HFF-Myc (cell line): ENCODE results near the gene CDH23.

ENCODE experiments used
- DNase-seq: peaks from one replicate; pipeline ENCODE4 v3.0.0-alpha.2; 2011; ENCODE audit warnings: low read depth; ENCODE audit errors: extremely low read depth
- H3K4me3 ChIP-seq: replicated peaks from 2 replicates; pipeline ENCODE4 v1.5.1; 2011; ENCODE audit warnings: low read depth, mild to moderate bottlenecking, control low read depth, low read length
- CTCF ChIP-seq: IDR thresholded peaks from 2 replicates; pipeline ENCODE4 v1.5.1; 2012; ENCODE audit warnings: mild to moderate bottlenecking, low read depth, low read length, control low read depth; ENCODE audit errors: missing control alignments

Gene CDH23

DNA sequence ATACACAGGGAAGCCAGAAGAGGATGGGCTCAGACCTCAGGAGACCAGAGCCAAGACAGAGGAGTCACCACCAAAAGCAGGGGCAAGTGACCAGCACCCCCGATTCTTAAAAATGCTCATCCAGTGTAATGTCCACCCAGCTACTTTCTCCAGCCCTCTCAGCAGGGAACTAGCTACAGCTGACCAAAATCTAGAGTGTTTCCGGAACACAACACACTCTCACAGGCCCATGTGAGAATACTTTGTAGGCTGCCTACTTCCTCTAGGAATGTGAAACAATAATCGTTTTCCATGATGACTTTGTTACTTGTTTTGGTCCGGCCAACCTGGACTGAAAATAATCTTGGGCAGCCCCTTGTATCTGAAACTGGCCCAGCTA is 439.9 kb downstream of the CDH23 start:
- no peak for DNase-seq
- H3K4me3 ChIP-seq = no peak overlapping the region
- no peak for TF ChIP-seq CTCF

DNA sequence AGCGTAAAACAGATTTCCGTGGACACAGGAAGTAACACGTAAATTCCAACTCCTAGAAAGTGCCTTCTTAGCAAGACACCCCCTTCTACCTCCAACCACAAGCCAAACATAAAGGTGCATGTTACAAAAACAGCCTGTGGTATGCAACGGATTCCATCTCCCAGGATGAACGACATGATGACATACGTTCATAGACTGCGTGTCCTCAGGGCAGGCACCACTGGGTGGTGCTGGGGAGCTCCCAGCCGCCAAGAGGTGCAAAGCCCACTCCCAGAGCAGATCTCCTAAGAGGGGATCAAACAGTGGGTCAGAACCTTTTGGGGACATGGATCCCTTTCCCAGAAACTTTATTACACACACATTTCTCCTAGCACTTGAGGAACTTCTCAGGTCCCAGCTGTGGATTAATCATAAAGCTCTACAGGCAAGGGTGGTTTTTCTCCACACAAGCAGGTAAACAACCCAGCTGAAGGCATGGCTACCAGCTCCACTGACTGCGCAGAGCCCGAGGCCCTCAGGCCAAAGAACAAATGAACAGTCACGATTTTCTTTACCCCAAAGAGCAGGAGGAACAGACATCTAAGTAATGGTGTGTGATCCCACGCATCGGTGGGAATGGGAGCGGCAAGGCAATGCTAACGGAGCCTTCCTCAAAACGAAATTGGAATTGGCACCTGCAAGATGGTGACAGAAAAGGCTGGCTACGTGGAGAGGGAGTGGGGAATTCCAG is 440.5 kb downstream of the CDH23 start:
- DNase-seq = no peak
- no peak overlapping the region for H3K4me3 ChIP-seq
- peak; percentile 35 for TF ChIP-seq CTCF

- TF ChIP-seq CTCF = no peak
- DNase-seq = no peak
- H3K4me3 ChIP-seq = no peak overlapping the region
These were observed 441.8 kb downstream of the CDH23 start for GRCh38 chr10:71838264-71839211.

- H3K4me3 ChIP-seq = no peak overlapping the region
- TF ChIP-seq CTCF = no peak
- peak; percentile 78 for DNase-seq
These were observed 443.6 kb downstream of the CDH23 start for GRCh38 chr10:71840177-71840957.

DNA sequence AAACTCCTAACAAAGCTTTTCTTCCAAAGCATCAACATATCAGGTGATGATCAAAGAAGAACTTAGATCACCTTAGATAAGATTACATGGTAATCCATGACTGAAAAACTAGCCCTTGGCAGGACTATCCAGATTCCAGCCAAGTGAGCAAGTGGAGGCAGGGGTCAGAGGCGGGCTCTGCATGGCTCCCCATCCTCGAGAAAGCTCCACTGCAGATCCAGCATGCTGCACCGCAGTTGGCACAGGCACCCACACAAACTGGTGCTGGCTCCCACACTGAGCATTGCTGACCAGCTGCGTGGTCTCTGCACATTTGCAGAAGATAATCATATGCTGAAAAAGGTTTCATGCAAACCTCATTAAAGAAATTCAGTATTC is 444.2 kb downstream of the CDH23 start:
- no peak for DNase-seq
- no peak overlapping the region for H3K4me3 ChIP-seq
- TF ChIP-seq CTCF = no peak

DNA sequence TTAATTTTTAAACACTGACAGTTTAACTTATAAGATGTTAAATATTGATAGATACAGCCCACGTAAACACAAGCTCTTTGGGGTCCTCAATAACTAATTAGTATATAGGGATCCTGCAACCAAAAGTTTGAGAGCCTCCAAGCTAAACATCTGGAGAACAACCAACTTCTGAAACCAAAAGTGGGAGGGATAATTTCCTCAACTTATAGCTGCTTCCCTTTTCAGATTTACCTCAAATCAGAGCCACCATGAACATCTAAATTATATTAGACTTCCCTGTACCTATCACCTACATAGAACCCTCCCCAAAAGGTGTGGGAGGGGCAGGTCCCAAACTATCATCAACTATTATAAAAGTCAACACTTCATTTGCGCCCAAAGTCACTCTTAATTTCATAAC is 445.7 kb downstream of the CDH23 start:
- no peak overlapping the region for H3K4me3 ChIP-seq
- no peak for TF ChIP-seq CTCF
- DNase-seq = no peak
